Calu3 (cell line): ENCODE data around the gene TMEM178B. TPM values are rescaled to one million over a fixed set of nuclear protein-coding genes. Genes with fewer than 3 reads are reported as not detected.

ENCODE experiments used
- BruUV-seq: library from RNA; stranded (reverse); fragments of 400-500 nt; replicated peaks from 2 replicates; lab custom pipeline; 2021; lab: Mats Ljungman, UMichigan
- CTCF ChIA-PET: fragments of 300-600 bp; sonication (Branson Sonifier 250); formaldehyde crosslinking; loops from one replicate; lab custom pipeline; 2022; ENCODE audit warnings: antibody characterized with exemption; lab: Charles Lee
- DNase-seq: peaks from one replicate; pipeline ENCODE4 v3.0.0; 2022
- H3K27ac Mint-ChIP-seq: one replicate; pipeline ENCODE4 v1.8.0; 2022; ENCODE audit warnings: mixed read lengths; ENCODE audit not compliant: unreplicated experiment
- H3K27me3 Mint-ChIP-seq: one replicate; pipeline ENCODE4 v1.8.0; 2022; ENCODE audit warnings: mixed read lengths; ENCODE audit not compliant: unreplicated experiment
- H3K36me3 Mint-ChIP-seq: one replicate; pipeline ENCODE4 v1.8.0; 2022; ENCODE audit warnings: mild to moderate bottlenecking, moderate library complexity, mixed read lengths; ENCODE audit not compliant: insufficient read depth, unreplicated experiment
- H3K4me1 Mint-ChIP-seq: one replicate; pipeline ENCODE4 v1.8.0; 2022; ENCODE audit warnings: mild to moderate bottlenecking, low read depth, mixed read lengths; ENCODE audit not compliant: unreplicated experiment
- H3K4me3 Mint-ChIP-seq: one replicate; pipeline ENCODE4 v1.8.0; 2022; ENCODE audit warnings: mild to moderate bottlenecking, low read depth, moderate library complexity, mixed read lengths; ENCODE audit not compliant: unreplicated experiment
- H3K9me3 Mint-ChIP-seq: one replicate; pipeline ENCODE4 v1.8.0; 2022; ENCODE audit warnings: low read depth, mixed read lengths; ENCODE audit not compliant: unreplicated experiment
- CTCF ChIP-seq: fragments of 200-600 bp; IDR thresholded peaks from one replicate; pipeline ENCODE4 v1.8.0; 2022; ENCODE audit warnings: antibody characterized with exemption; ENCODE audit not compliant: unreplicated experiment
- intact Hi-C: fragments of 100-400 bp; cut with micrococcal nuclease; formaldehyde crosslinking; loops from one replicate; pipeline ENCODE4 v1.10.0; 2022; ENCODE audit not compliant: unreplicated experiment
- total RNA-seq: library from RNA; stranded (reverse); gene quantifications from 2 replicates; pipeline ENCODE4 v1.2.3, GENCODE V29; 2022

The TMEM178B gene
- total RNA-seq, 1 experiment from 2014 or later = 1.5 TPM

GRCh38 chr7:141185369-141185967 lies 111.6 kb downstream of the TMEM178B start:
- Mint-ChIP-seq H3K27ac (no peak overlapping the region), H3K27me3 (no peaks in the 10 kb centered on the region), H3K4me3 (no peak overlapping the region), H3K9me3 (no peaks in the 10 kb centered on the region), H3K4me1 (no peaks in the 10 kb centered on the region), H3K36me3 (no peaks in the 10 kb centered on the region)
- BruUV-seq = no TSS peak
- DNase-seq = no peak
- TF ChIP-seq CTCF = no peak
- CTCF ChIA-PET = no interaction called here
- intact Hi-C loops = no loop called here

DNA sequence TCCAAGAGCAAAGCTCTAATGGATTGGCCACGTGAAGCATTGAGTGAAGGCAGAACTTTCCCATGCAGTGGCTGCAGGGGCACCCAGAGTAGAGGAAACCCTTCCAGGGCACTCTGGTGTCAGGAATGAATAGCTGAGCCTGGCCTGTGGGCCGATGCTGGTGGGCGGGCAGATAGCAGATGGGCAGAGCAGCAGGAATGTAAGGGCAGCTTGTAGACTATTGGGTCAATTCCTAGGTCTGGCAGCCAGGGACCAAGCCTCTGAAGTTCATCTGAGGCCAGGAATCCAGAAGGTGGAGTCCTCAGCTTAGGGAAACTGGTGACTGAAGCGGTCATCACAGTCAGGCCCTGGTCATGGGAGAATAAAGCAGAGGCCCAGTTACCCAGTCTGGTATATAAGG lies 115.4 kb downstream of the TMEM178B start:
- no peaks in the 10 kb centered on the region for H3K9me3 Mint-ChIP-seq
- CTCF ChIA-PET = no interaction called here
- no peaks in the 10 kb centered on the region for H3K4me1 Mint-ChIP-seq
- TF ChIP-seq CTCF = no peak
- no peak overlapping the region for H3K27ac Mint-ChIP-seq
- intact Hi-C loops = no loop called here
- no peaks in the 10 kb centered on the region for H3K27me3 Mint-ChIP-seq
- no peak overlapping the region for H3K4me3 Mint-ChIP-seq
- DNase-seq = no peak
- no peaks in the 10 kb centered on the region for H3K36me3 Mint-ChIP-seq
- BruUV-seq = no TSS peak

DNA sequence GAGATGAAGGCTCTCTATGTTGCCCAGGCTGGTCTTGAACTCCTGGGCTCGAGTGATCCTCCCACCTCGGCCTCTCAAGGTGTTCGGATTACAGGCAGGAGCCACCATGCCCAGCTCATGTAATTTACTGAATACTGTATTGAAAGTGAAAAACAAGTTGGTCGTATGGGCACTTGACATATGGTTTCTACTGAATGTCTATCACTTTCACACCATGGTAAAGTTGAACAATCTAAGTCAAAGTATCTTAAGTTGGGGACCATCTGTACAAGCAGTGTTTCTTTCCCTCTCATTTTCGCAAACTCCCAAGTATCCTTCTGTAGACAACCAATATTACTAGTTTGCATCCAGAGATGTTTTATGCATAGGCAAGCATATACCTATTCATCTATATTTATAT lies 116.6 kb downstream of the TMEM178B start:
- no peak for TF ChIP-seq CTCF
- no peaks in the 10 kb centered on the region for H3K4me1 Mint-ChIP-seq
- no peak for DNase-seq
- no peaks in the 10 kb centered on the region for H3K9me3 Mint-ChIP-seq
- no TSS peak for BruUV-seq
- H3K36me3 Mint-ChIP-seq = no peaks in the 10 kb centered on the region
- no peaks in the 10 kb centered on the region for H3K27me3 Mint-ChIP-seq
- intact Hi-C loops = no loop called here
- H3K27ac Mint-ChIP-seq = no peak overlapping the region
- CTCF ChIA-PET = no interaction called here
- H3K4me3 Mint-ChIP-seq = no peak overlapping the region

GRCh38 chr7:141191277-141191676 lies 117.4 kb downstream of the TMEM178B start:
- H3K4me1 Mint-ChIP-seq = no peaks in the 10 kb centered on the region
- no peak for TF ChIP-seq CTCF

More at GRCh38 chr7:141191277-141191676, 117.4 kb downstream of the TMEM178B start:
- H3K4me3 Mint-ChIP-seq = no peak overlapping the region
- BruUV-seq = no TSS peak
- H3K9me3 Mint-ChIP-seq = no peaks in the 10 kb centered on the region
- intact Hi-C loops = no loop called here
- no peaks in the 10 kb centered on the region for H3K27me3 Mint-ChIP-seq
- no peak overlapping the region for H3K27ac Mint-ChIP-seq
- CTCF ChIA-PET = no interaction called here
- H3K36me3 Mint-ChIP-seq = no peaks in the 10 kb centered on the region
- no peak for DNase-seq
